GM10248 (cell line): Measurements from ENCODE around the gene LIPK.
A peak's percentile ranks its signal among the peaks of the same experiment; 100 is the strongest.
"Not testable (repeated sequence)": the region's sequence is repeated elsewhere in the genome, so short reads cannot be mapped to it uniquely, and the experiment has no call there.

Experiments used
- CTCF ChIA-PET: fragments of 300-600 bp; sonication (Branson Sonifier 250); formaldehyde crosslinking; extraction: SDS; loops from one replicate; lab custom pipeline; 2021; ENCODE audit warnings: antibody characterized with exemption; lab: Yijun Ruan, JAX
- POLR2A ChIA-PET: fragments of 350-650 bp; sonication (Branson Sonifier 250); formaldehyde crosslinking; extraction: SDS; loops from one replicate; lab custom pipeline; 2020; ENCODE audit warnings: antibody characterized with exemption; lab: Yijun Ruan, JAX
- DNase-seq: peaks from one replicate; pipeline ENCODE4 v3.0.0; 2012; ENCODE audit errors: extremely low spot score
- TF ChIP-seq, protein P1 (sequence below): IDR thresholded peaks from 2 replicates; pipeline ENCODE4 v1.5.1; 2012; ENCODE audit warnings: mild to moderate bottlenecking, low read depth; ENCODE audit errors: extremely low read depth, missing control alignments, control extremely low read depth

LIPK gene

DNA sequence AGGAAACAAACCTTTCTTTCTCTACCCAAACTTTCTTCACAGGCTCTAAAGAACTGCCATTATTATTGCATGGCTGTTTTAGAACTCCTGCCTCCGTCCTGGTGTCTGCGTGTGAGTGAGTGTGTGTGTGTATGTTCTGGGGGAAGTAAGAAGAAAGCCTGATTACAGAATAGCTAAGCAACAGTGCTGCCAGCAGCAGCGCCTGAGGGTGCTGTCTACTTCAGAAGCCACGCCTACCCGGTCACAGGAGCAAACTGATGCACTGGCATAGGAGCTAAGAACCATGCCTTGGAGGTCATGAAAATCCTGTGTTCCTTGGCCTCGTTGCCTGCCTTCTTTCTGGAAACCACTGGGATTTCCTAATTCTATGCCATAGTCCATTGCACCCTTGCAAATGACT lies 25.2 kb downstream of the LIPK start:
- DNase-seq: no peak
- CTCF ChIA-PET: interaction anchor here (1.0 to 1.7 kb wide), 2 partner anchors 19 to 100 kb away, joined by 3 to 6 read pairs; no protein-coding TSS in a partner anchor
- POLR2A ChIA-PET: no interaction called here
- TF ChIP-seq, protein P1, sequence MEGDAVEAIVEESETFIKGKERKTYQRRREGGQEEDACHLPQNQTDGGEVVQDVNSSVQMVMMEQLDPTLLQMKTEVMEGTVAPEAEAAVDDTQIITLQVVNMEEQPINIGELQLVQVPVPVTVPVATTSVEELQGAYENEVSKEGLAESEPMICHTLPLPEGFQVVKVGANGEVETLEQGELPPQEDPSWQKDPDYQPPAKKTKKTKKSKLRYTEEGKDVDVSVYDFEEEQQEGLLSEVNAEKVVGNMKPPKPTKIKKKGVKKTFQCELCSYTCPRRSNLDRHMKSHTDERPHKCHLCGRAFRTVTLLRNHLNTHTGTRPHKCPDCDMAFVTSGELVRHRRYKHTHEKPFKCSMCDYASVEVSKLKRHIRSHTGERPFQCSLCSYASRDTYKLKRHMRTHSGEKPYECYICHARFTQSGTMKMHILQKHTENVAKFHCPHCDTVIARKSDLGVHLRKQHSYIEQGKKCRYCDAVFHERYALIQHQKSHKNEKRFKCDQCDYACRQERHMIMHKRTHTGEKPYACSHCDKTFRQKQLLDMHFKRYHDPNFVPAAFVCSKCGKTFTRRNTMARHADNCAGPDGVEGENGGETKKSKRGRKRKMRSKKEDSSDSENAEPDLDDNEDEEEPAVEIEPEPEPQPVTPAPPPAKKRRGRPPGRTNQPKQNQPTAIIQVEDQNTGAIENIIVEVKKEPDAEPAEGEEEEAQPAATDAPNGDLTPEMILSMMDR: no peak

- ChIA-PET CTCF (interaction anchor here (0.9 to 1.8 kb wide), 6 partner anchors 9 to 96 kb away, joined by 3 to 5 read pairs (median 3); no protein-coding TSS in a partner anchor), POLR2A (no interaction called here)
- peak; percentile 17 for DNase-seq
- TF ChIP-seq, protein P1: no peak
Measured at GRCh38 chr10:88733215-88733614, 27.2 kb downstream of the LIPK start.

GRCh38 chr10:88735661-88736060 lies 29.6 kb downstream of the LIPK start:
- no peak for DNase-seq
- ChIA-PET CTCF (interaction anchor here (1.4 to 2.4 kb wide), 2 partner anchors 7 to 48 kb away, joined by 4 to 8 read pairs; no protein-coding TSS in a partner anchor), POLR2A (no interaction called here)
- TF ChIP-seq, protein P1: no peak

GRCh38 chr10:88741921-88742320 lies 35.9 kb downstream of the LIPK start:
- POLR2A ChIA-PET: not testable (repeated sequence)
- CTCF ChIA-PET: interaction anchor here (0.8 to 1.9 kb wide), 4 partner anchors 9 to 159 kb away, joined by 3 to 5 read pairs (median 4); partner anchors contain the start of genes LIPN and RNLS

DNA sequence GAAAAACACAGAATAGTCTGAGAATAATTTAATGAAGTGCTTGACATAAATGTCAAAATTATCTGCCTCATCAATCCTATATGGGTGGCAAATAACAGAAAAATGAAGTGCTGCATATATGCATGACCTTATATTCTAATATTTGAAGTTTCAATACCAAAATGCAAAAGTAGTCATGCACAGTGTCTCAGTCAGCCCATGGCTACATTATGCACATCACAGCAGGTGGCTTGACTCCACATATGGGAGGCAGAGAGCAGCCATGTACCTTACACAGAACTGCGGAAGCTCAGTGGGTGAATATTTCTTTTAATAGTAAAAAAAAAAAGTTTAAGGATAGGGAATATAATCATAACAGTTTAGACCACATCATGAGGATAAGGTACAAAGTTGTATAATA lies 36.4 kb downstream of the LIPK start:
- TF ChIP-seq, protein P1: no peak
- CTCF ChIA-PET: interaction anchor here (0.8 to 1.9 kb wide), 3 partner anchors 9 to 18 kb away, joined by 3 to 5 read pairs (median 4); partner anchors contain the start of gene LIPN
- DNase-seq: no peak
- POLR2A ChIA-PET: no interaction called here

More at GRCh38 chr10:88741921-88742320, 35.9 kb downstream of the LIPK start:
- DNase-seq: not testable (repeated sequence)

DNA sequence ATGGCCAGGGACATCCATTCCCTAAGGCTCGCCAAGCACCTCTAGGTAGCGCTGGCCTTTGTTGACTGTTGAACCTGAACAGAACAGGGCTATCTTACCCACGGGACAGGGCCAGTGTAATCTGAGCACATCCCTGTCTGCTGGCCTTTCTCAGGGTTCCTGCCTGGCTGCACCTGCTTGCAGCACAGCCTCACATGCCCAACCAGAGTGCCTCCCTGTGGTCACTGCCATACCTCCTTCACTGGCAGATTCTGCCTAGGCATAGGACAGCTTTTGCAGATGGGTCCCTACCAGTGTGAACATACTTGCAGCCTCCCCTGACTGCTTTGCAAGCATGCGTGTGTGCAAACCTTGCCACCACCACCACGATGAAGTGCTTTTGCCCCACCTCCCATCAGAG lies 38.0 kb downstream of the LIPK start:
- TF ChIP-seq, protein P1: no peak
- CTCF ChIA-PET: interaction anchor here (0.7 kb wide), 1 partner anchor 31 kb away, joined by 3 read pairs; no protein-coding TSS in a partner anchor
- POLR2A ChIA-PET: no interaction called here
- DNase-seq: no peak

- POLR2A ChIA-PET: no interaction called here
- TF ChIP-seq, protein P1: no peak
- DNase-seq: no peak
- CTCF ChIA-PET: interaction anchor here (1.0 to 1.1 kb wide), 2 partner anchors 15 to 17 kb away, joined by 3 read pairs; no protein-coding TSS in a partner anchor
Measured at GRCh38 chr10:88745633-88746032, 39.6 kb downstream of the LIPK start.
